Common myeloid progenitor, CD34-positive (primary cell): ENCODE data around the gene FOXQ1.
A peak's percentile ranks its signal among the peaks of the same experiment; 100 is the strongest.
"Not testable (repeated sequence)": the region's sequence is repeated elsewhere in the genome, so short reads cannot be mapped to it uniquely, and the experiment has no call there.

Experiments used
- CTCF ChIA-PET: fragments of 350-600 bp; sonication (Branson Sonifier 250); formaldehyde crosslinking; loops from one replicate; lab custom pipeline; 2021; ENCODE audit warnings: antibody characterized with exemption; lab: Charles Lee
- POLR2A ChIA-PET: fragments of 350-600 bp; sonication (Branson Sonifier 250); formaldehyde crosslinking; loops from one replicate; lab custom pipeline; 2021; ENCODE audit warnings: antibody characterized with exemption; lab: Charles Lee
- DNase-seq, 3 donors: peaks; one replicate each; pipeline versions ENCODE4 v3.0.0 to v3.0.0-alpha.2; 2013
- H3K27ac ChIP-seq, 2 experiments: 1 replicate in 1 of 2; 2 replicates in 1 of 2; pipeline ENCODE4 v1.7.0; 2013; ENCODE audit warnings: inconsistent platforms in 2 of 2, low read length in 2 of 2, mild to moderate bottlenecking in 2 of 2, low read depth in 1 of 2, moderate library complexity in 1 of 2; ENCODE audit not compliant: severe bottlenecking in 2 of 2, insufficient read depth in 1 of 2, poor library complexity in 1 of 2
- H3K27me3 ChIP-seq, 5 experiments: replicated peaks in 2 of 5; 1 replicate in 3 of 5; 2 replicates in 2 of 5; pipeline versions ENCODE4 v1.6.1 to v1.7.0; 2013; ENCODE audit warnings: low read length in 4 of 5, mild to moderate bottlenecking in 2 of 5, moderate library complexity in 2 of 5, inconsistent platforms in 1 of 5; ENCODE audit not compliant: insufficient read depth in 5 of 5, control insufficient read depth in 4 of 5
- H3K36me3 ChIP-seq, 4 experiments: 1 replicate in 2 of 4; 2 replicates in 2 of 4; pipeline versions ENCODE4 v1.6.1 to v1.7.0; 2013; ENCODE audit warnings: low read length in 3 of 4, control low read depth in 1 of 4, mild to moderate bottlenecking in 1 of 4; ENCODE audit not compliant: control insufficient read depth in 4 of 4, insufficient read depth in 4 of 4
- H3K4me1 ChIP-seq, 4 experiments: 1 replicate in 3 of 4; 2 replicates in 1 of 4; pipeline versions ENCODE4 v1.6.1 to v1.7.1; 2013; ENCODE audit warnings: low read length in 3 of 4, mild to moderate bottlenecking in 3 of 4, control low read depth in 1 of 4, inconsistent platforms in 1 of 4, moderate library complexity in 1 of 4; ENCODE audit not compliant: control insufficient read depth in 4 of 4, insufficient read depth in 4 of 4; ENCODE audit errors: control extremely low read depth in 1 of 4
- H3K4me3 ChIP-seq, 7 experiments: 1 replicate in 4 of 7; 2 replicates in 3 of 7; pipeline versions ENCODE4 v1.5.1 to v1.7.0; 2013; ENCODE audit warnings: mild to moderate bottlenecking in 7 of 7, low read length in 6 of 7, moderate library complexity in 6 of 7, inconsistent platforms in 2 of 7, low read depth in 2 of 7, control low read depth in 1 of 7; ENCODE audit not compliant: insufficient read depth in 4 of 7, control insufficient read depth in 1 of 7; ENCODE audit errors: extremely low read depth in 1 of 7
- H3K9me3 ChIP-seq, 5 experiments: 1 replicate in 4 of 5; 2 replicates in 1 of 5; pipeline versions ENCODE4 v1.6.1 to v1.7.1; 2013; ENCODE audit warnings: low read length in 4 of 5, mild to moderate bottlenecking in 2 of 5, inconsistent platforms in 1 of 5, low read depth in 1 of 5, moderate library complexity in 1 of 5; ENCODE audit not compliant: control insufficient read depth in 4 of 5, insufficient read depth in 2 of 5; ENCODE audit errors: control extremely low read depth in 1 of 5
- WGBS: methylation state at CpG from one replicate; pipeline ENCODE4 v1.1.5; 2013; ENCODE audit not compliant: insufficient coverage; 5-methylcytosine and 5-hydroxymethylcytosine counted together

Gene FOXQ1

DNA sequence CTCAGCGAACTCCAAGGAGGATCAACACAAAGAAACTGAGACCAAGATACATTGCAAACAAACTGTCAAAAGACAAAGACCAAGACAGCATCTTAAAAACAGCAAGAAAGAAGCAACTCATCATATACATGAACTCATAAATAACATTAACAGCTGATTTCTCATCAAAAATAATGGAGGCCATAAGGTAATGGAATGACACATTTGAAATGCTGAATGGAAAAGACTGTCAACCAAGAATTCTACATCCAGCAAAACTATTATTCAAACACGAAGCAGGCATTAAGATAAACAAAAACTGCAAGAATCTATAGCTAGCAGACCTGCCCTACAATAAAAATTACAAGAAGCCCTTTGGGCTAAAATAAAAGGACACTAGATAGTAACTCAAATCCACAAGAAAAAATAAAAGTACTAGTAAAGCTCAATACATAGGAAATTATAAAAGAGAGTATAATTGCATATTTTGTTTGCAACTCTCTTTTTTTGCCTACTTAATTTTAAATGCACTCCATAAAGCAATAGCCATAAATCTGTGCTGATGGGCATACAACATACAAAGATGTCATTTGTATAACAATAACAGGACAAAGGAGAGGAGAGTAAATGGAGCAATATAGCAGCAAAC, 39.6 kb downstream of the FOXQ1 start:
- CTCF ChIA-PET, result no interaction called here
- Histone ChIP-seq H3K4me1 (no peaks in the 10 kb centered on the region), H3K4me3 (no peak overlapping the region), H3K9me3 (peaks cover 0 to 26% (median 5%) of the 10 kb centered on the region in 5 experiments), H3K27ac (no peak overlapping the region), H3K36me3 (no peaks in the 10 kb centered on the region), H3K27me3 (peaks cover 0 to 16% (median 4%) of the 10 kb centered on the region in 5 experiments)
- DNase-seq, result peak in 1 of 3 donors; percentile 8
- POLR2A ChIA-PET, result no interaction called here
- WGBS, result 100% methylated on average over 1 of the region's 2 CpGs

DNA sequence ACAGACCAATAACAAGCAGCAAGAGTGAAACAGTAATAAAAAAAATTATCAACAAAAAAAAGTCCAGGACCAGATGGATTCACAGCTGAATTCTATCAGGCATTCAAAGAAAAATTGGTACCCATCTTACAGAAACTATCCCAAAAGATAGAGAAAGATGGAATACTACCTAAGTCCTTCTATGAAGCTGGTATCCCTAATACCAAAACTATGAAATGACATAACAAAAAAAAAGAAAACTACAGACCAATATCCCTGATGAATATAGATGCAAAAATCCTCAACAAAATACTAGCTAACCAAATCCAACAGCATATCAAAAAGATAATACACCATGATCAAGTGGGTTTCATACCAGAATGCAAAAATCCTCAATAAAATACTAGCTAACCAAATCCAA, 43.2 kb downstream of the FOXQ1 start:
- H3K4me1 ChIP-seq, DNase-seq, H3K4me3 ChIP-seq, H3K27ac ChIP-seq, POLR2A ChIA-PET, H3K36me3 ChIP-seq: not testable (repeated sequence)
- CTCF ChIA-PET, result interaction anchor here (0.7 kb wide), 1 partner anchor 437 kb away, joined by 3 read pairs; no protein-coding TSS in a partner anchor
- peaks cover 0 to 26% (median 5%) of the 10 kb centered on the region in 5 experiments for H3K9me3 ChIP-seq
- peaks cover 0 to 13% (median 7%) of the 10 kb centered on the region in 5 experiments for H3K27me3 ChIP-seq

DNA sequence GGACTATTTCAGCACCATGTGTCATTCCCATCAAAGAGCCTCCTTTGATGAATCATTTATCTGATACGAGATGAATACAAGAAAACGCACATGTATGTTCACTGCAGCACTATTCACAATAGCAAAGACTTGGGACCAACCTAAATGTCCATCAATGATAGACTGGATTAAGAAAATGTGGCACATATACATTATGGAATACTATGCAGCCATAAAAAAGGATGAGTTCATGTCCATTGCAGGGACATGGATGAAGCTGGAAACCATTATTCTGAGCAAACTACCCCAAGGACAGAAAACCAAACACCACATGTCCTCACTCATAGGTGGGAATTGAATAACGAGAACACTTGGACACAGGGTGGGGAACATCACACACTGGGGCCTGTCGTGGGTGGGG, 49.8 kb downstream of the FOXQ1 start:
- POLR2A ChIA-PET, H3K4me1 ChIP-seq, DNase-seq, H3K4me3 ChIP-seq, H3K27ac ChIP-seq, H3K9me3 ChIP-seq, H3K36me3 ChIP-seq: not testable (repeated sequence)
- CTCF ChIA-PET, result interaction anchor here (0.7 to 1.1 kb wide), 2 partner anchors 16 to 19 kb away, joined by 3 read pairs; no protein-coding TSS in a partner anchor
- 100% methylated on average over 1 of the region's 4 CpGs for WGBS
- peaks cover 11 to 61% (median 19%) of the 10 kb centered on the region in 5 experiments for H3K27me3 ChIP-seq

DNA sequence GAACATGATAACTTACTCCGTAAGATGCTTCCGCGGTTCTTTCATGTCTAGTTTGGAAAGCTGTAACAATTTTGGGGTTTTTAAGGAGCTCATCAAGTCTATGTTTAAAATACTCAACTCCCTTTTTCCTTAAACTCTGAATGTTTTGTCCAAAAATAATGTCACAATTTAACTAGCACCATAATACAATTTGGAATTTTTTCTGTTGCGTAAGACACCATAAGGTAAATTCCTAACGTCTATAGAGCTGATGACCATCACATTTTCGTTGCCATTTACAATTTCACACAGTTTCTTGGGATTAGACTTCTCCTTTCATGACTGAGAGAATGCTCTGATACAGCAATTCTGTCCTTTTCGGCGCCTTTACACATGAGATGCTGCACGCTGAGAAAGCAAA, 50.7 kb downstream of the FOXQ1 start:
- 93% methylated on average over 6 of the region's 9 CpGs for WGBS
- Histone ChIP-seq H3K27me3 (peaks cover 9 to 67% (median 18%) of the 10 kb centered on the region in 5 experiments), H3K27ac (no peak overlapping the region), H3K4me1 (no peaks in the 10 kb centered on the region), H3K9me3 (no peaks in the 10 kb centered on the region), H3K4me3 (no peak overlapping the region), H3K36me3 (no peaks in the 10 kb centered on the region)
- POLR2A ChIA-PET, result no interaction called here
- no peak for DNase-seq
- CTCF ChIA-PET, result interaction anchor here (1.2 kb wide), 1 partner anchor 74 kb away, joined by 6 read pairs; no protein-coding TSS in a partner anchor

DNA sequence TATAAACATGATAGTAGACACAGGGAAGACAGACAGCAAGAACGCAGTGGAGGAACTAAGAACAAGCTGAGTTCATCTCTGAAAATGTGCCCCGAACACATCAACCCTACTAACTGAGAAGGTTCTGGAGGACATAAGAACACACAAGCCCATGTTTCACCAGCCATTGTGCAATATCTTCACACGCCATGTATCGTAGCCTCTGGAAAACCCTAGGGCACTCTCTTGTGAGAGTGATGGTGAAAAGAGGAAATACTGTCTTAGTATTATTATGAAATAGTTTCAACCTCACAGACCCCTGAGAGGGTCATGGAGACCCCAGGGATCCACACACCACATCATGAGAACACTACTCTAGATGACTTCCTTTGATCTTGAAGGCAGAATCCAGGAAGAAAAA, 51.4 kb downstream of the FOXQ1 start:
- Histone ChIP-seq H3K36me3 (no peaks in the 10 kb centered on the region), H3K4me1 (no peaks in the 10 kb centered on the region), H3K9me3 (no peaks in the 10 kb centered on the region), H3K27ac (no peak overlapping the region), H3K4me3 (no peak overlapping the region), H3K27me3 (peaks cover 11 to 73% (median 21%) of the 10 kb centered on the region in 5 experiments)
- no CpG with 5 or more reads among the region's 4 CpGs for WGBS
- ChIA-PET POLR2A (no interaction called here), CTCF (interaction anchor here (1.1 to 1.4 kb wide), 3 partner anchors 23 to 73 kb away, joined by 3 to 6 read pairs (median 3); no protein-coding TSS in a partner anchor)
- no peak for DNase-seq

DNA sequence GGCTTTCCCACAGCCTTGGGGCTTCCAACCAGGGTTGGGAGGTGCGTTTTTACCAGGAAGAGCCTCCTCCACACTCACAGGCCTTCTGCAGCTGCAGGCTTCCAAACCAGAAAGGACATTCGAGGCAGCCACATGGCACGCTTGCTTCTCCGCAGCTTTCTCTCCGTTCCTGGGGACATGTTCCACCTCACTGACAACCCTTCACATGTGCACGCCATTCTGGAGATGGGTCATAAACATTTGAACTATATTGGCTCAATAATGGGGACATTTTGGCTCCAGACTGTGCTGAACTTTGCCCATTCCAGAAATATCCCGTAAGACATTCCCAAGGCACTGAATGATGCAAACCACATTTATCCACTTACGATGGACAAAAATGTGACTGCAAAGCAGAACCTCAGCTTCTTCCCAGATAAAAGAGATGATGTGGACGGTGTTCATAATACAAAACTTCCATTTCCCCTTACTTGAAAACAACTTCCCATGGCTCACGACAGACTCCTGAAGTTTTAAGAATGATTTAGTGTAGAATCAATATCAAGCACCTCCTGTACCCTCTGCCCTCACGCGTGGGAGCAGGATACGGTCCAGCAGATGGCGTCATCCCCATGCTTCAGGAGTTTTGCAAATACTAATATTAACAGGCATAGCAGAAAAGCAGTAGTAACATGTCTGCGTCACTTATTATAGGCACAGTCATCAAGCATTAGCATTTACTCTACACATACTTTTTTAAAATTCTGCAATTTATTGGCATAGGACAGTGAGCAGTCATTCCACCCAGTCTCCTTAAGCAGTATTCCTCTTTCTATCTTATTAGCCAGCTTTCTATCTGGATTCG, 52.1 kb downstream of the FOXQ1 start:
- peaks cover 11 to 80% (median 19%) of the 10 kb centered on the region in 5 experiments for H3K27me3 ChIP-seq
- CTCF ChIA-PET, result interaction anchor here (1.1 to 1.5 kb wide), 4 partner anchors 17 to 33 kb away, joined by 3 to 4 read pairs (median 4); no protein-coding TSS in a partner anchor

More for the DNA sequence above, 52.1 kb downstream of the FOXQ1 start:
- 76% methylated on average over 9 of the region's 16 CpGs for WGBS
- Histone ChIP-seq H3K4me3 (no peak overlapping the region), H3K4me1 (no peaks in the 10 kb centered on the region), H3K9me3 (no peaks in the 10 kb centered on the region), H3K27ac (no peak overlapping the region), H3K36me3 (no peaks in the 10 kb centered on the region)
- POLR2A ChIA-PET, result no interaction called here
- DNase-seq, result peak in 2 of 3 donors; percentile 48 to 54
